Measurements from ENCODE around the gene FBXO45. TPM values are rescaled to one million over a fixed set of nuclear protein-coding genes. Genes with fewer than 3 reads are reported as not detected.

The FBXO45 gene
- total RNA-seq, 1 donor from 2014 or later, result 11.3 TPM

DNA sequence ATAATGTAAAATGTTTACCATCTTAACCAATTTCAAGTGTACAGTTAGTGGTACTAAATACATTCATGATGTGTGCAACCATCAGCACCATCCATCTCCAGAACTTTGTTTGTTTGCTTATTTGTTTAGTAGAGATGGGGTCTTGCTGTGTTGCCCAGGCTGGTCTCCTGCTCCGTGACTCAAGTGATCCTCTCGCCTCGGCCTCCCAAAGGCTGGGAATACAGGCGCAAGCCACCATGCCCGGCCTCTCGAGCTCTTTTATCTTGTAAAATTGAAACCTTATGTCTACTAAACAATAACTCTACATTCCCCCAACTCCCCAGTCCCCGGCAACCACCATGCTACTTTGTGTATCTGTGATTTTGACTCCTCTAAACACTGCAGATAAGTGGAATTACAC is 31.9 kb downstream of the FBXO45 start:
- no peaks in the 10 kb centered on the region for H3K36me3 ChIP-seq (ENCODE audit: insufficient read depth, low read length)
- H3K9me3 ChIP-seq (ENCODE audit: insufficient read depth, low read depth, low read length), result no peaks in the 10 kb centered on the region
- Mint-ChIP-seq H3K9me3 (ENCODE audit: unreplicated experiment) (peaks cover 2% of the 10 kb centered on the region), H3K27me3 (ENCODE audit: low read depth, unreplicated experiment) (peaks cover 31% of the 10 kb centered on the region), H3K4me1 (ENCODE audit: low read depth, unreplicated experiment) (no peaks in the 10 kb centered on the region), H3K27ac (ENCODE audit: unreplicated experiment) (no peak overlapping the region), H3K36me3 (ENCODE audit: low read depth, unreplicated experiment) (no peaks in the 10 kb centered on the region), H3K4me3 (ENCODE audit: unreplicated experiment) (no peak overlapping the region)
- TF ChIP-seq, protein P1, sequence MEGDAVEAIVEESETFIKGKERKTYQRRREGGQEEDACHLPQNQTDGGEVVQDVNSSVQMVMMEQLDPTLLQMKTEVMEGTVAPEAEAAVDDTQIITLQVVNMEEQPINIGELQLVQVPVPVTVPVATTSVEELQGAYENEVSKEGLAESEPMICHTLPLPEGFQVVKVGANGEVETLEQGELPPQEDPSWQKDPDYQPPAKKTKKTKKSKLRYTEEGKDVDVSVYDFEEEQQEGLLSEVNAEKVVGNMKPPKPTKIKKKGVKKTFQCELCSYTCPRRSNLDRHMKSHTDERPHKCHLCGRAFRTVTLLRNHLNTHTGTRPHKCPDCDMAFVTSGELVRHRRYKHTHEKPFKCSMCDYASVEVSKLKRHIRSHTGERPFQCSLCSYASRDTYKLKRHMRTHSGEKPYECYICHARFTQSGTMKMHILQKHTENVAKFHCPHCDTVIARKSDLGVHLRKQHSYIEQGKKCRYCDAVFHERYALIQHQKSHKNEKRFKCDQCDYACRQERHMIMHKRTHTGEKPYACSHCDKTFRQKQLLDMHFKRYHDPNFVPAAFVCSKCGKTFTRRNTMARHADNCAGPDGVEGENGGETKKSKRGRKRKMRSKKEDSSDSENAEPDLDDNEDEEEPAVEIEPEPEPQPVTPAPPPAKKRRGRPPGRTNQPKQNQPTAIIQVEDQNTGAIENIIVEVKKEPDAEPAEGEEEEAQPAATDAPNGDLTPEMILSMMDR (IDR thresholded peaks at IDR 0.05; ENCODE audit: insufficient read depth, low read depth, low read length), result no peak
- TF ChIP-seq EZH2 (IDR thresholded peaks at IDR 0.05; ENCODE audit: insufficient read depth, low read length), result no peak
- no peaks in the 10 kb centered on the region for H4K20me1 ChIP-seq (ENCODE audit: insufficient read depth, low read length)
- no peak overlapping the region for H3K9ac ChIP-seq (ENCODE audit: low read length)
- no peak overlapping the region for H2AFZ ChIP-seq (ENCODE audit: low read depth, low read length)
- H3K4me3 ChIP-seq (ENCODE audit: insufficient read depth, low read depth, low read length), result no peak overlapping the region
- H3K4me2 ChIP-seq (ENCODE audit: low read length), result no peak overlapping the region
- peaks cover 12% of the 10 kb centered on the region for H3K27me3 ChIP-seq (ENCODE audit: insufficient read depth, low read length)
- DNase-seq (ENCODE audit: low read depth) (no peak), FAIRE-seq (no peak)
- no peak overlapping the region for H3K27ac ChIP-seq (ENCODE audit: low read depth, low read length)
- H3K79me2 ChIP-seq (ENCODE audit: insufficient read depth, low read length), result no peaks in the 10 kb centered on the region
- H3K4me1 ChIP-seq (ENCODE audit: insufficient read depth, low read length), result no peaks in the 10 kb centered on the region

DNA sequence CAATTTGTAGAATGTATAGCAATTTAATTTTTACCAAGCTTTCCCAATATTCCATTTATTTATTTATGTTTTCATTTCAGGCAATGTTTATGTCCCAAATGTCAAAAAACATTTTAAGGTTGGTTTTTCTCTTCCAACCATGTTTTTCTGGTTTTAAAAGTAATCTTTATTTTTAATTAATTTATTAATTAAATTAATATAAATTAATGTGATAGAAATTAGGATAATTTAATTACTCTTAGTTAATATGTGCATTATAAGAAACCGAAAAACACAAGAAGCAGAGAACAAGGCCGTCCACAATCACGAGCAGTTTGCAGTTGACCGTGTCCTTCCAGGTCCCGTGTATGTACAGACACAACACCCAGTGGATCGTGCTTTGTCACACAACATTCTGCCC is 34.2 kb downstream of the FBXO45 start:
- no peak overlapping the region for H2AFZ ChIP-seq (ENCODE audit: low read depth, low read length)
- no peaks in the 10 kb centered on the region for H3K9me3 ChIP-seq (ENCODE audit: insufficient read depth, low read depth, low read length)
- H3K36me3 ChIP-seq (ENCODE audit: insufficient read depth, low read length), result no peaks in the 10 kb centered on the region
- TF ChIP-seq, protein P1 (IDR thresholded peaks at IDR 0.05; ENCODE audit: insufficient read depth, low read depth, low read length), result no peak
- no peak for TF ChIP-seq EZH2 (IDR thresholded peaks at IDR 0.05; ENCODE audit: insufficient read depth, low read length)
- no peak overlapping the region for H3K9ac ChIP-seq (ENCODE audit: low read length)
- no peaks in the 10 kb centered on the region for H3K4me1 Mint-ChIP-seq (ENCODE audit: low read depth, unreplicated experiment)
- no peaks in the 10 kb centered on the region for H3K9me3 Mint-ChIP-seq (ENCODE audit: unreplicated experiment)
- no peak overlapping the region for H3K4me2 ChIP-seq (ENCODE audit: low read length)
- H3K27me3 ChIP-seq (ENCODE audit: insufficient read depth, low read length), result peaks cover 13% of the 10 kb centered on the region
- H3K4me3 Mint-ChIP-seq (ENCODE audit: unreplicated experiment), result no peak overlapping the region
- H3K27me3 Mint-ChIP-seq (ENCODE audit: low read depth, unreplicated experiment), result peaks cover 14% of the 10 kb centered on the region
- H3K36me3 Mint-ChIP-seq (ENCODE audit: low read depth, unreplicated experiment), result no peaks in the 10 kb centered on the region
- H3K4me3 ChIP-seq (ENCODE audit: insufficient read depth, low read depth, low read length), result no peak overlapping the region
- no peak overlapping the region for H3K27ac ChIP-seq (ENCODE audit: low read depth, low read length)
- no peaks in the 10 kb centered on the region for H3K4me1 ChIP-seq (ENCODE audit: insufficient read depth, low read length)
- DNase-seq (ENCODE audit: low read depth) (no peak), FAIRE-seq (no peak)
- H3K79me2 ChIP-seq (ENCODE audit: insufficient read depth, low read length), result no peaks in the 10 kb centered on the region
- H4K20me1 ChIP-seq (ENCODE audit: insufficient read depth, low read length), result no peaks in the 10 kb centered on the region
- no peak overlapping the region for H3K27ac Mint-ChIP-seq (ENCODE audit: unreplicated experiment)

DNA sequence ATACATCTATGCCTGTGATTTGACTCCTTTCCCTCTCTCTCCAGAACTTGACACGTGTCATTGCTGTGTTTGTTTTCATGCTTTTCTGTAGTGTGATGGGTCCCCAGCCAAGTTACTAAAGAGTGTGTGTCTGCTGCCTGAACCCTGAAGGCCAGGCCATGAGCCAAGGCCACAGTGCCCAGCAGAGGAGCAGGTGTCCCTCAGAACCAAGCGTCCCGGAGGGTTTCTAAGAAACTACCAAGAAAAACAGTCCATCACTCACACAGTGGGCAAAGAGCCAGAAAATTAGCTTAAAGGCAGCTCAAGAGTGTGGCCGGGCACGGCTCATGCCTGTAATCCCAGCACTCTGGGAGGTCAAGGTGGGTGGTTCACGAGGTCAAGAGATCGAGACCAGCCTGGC is 35.2 kb downstream of the FBXO45 start:
- H2AFZ ChIP-seq (ENCODE audit: low read depth, low read length), result no peak overlapping the region
- no peak overlapping the region for H3K27ac Mint-ChIP-seq (ENCODE audit: unreplicated experiment)

More for the DNA sequence above, 35.2 kb downstream of the FBXO45 start:
- no peaks in the 10 kb centered on the region for H3K4me1 Mint-ChIP-seq (ENCODE audit: low read depth, unreplicated experiment)
- Histone ChIP-seq H3K4me1 (ENCODE audit: insufficient read depth, low read length) (no peaks in the 10 kb centered on the region), H3K9ac (ENCODE audit: low read length) (no peak overlapping the region), H3K9me3 (ENCODE audit: insufficient read depth, low read depth, low read length) (no peaks in the 10 kb centered on the region), H3K27me3 (ENCODE audit: insufficient read depth, low read length) (peaks cover 13% of the 10 kb centered on the region), H3K4me3 (ENCODE audit: insufficient read depth, low read depth, low read length) (no peak overlapping the region), H3K36me3 (ENCODE audit: insufficient read depth, low read length) (no peaks in the 10 kb centered on the region), H4K20me1 (ENCODE audit: insufficient read depth, low read length) (no peaks in the 10 kb centered on the region), H3K27ac (ENCODE audit: low read depth, low read length) (no peak overlapping the region), H3K79me2 (ENCODE audit: insufficient read depth, low read length) (no peaks in the 10 kb centered on the region), H3K4me2 (ENCODE audit: low read length) (no peak overlapping the region)
- TF ChIP-seq, protein P1 (IDR thresholded peaks at IDR 0.05; ENCODE audit: insufficient read depth, low read depth, low read length), result no peak
- TF ChIP-seq EZH2 (IDR thresholded peaks at IDR 0.05; ENCODE audit: insufficient read depth, low read length), result no peak
- DNase-seq (ENCODE audit: low read depth) (no peak), FAIRE-seq (no peak)
- no peaks in the 10 kb centered on the region for H3K9me3 Mint-ChIP-seq (ENCODE audit: unreplicated experiment)
- peaks cover 13% of the 10 kb centered on the region for H3K27me3 Mint-ChIP-seq (ENCODE audit: low read depth, unreplicated experiment)
- H3K4me3 Mint-ChIP-seq (ENCODE audit: unreplicated experiment), result no peak overlapping the region
- no peaks in the 10 kb centered on the region for H3K36me3 Mint-ChIP-seq (ENCODE audit: low read depth, unreplicated experiment)
